MM.1S (cell line): ENCODE results near the gene CCM2L.

ENCODE experiments used
- CTCF ChIP-seq: fragments of 300-600 bp; sonication (generic); IDR thresholded peaks from 2 replicates; pipeline ENCODE4 v1.5.1; 2016; ENCODE audit warnings: antibody characterized with exemption, low read length, mixed read lengths
- EZH2phosphoT487 ChIP-seq: fragments of 300-600 bp; sonication (generic); IDR thresholded peaks from 2 replicates; pipeline ENCODE4 v1.6.1; 2018; ENCODE audit warnings: antibody characterized with exemption, low read length

GRCh38 chr20:31967830-31968249, 42.4 kb upstream of the CCM2L start, which contains the start of gene XKR7:
- no peak for TF ChIP-seq EZH2phosphoT487
- TF ChIP-seq CTCF: no peak
